Measurements from ENCODE around the gene NXPE3. TPM values are rescaled to one million over a fixed set of nuclear protein-coding genes. Genes with fewer than 3 reads are reported as not detected.
"Not testable (repeated sequence)": the region's sequence is repeated elsewhere in the genome, so short reads cannot be mapped to it uniquely, and the experiment has no call there.

The NXPE3 gene
- total RNA-seq, 4 donors from 2014 or later: 31.5 to 52.0 (median 44.5) TPM

GRCh38 chr3:101735833-101736232, 43.2 kb upstream of the NXPE3 start:
- no peak overlapping the region for H3K27ac ChIP-seq
- H3K27me3 ChIP-seq: no peaks in the 10 kb centered on the region
- no peak for DNase-seq
- intact Hi-C loops (cut with DNase I; ENCODE audit: low total_unique reads) (no loop called here), in situ Hi-C loops (cut with MboI; ENCODE audit: low sequenced_read_pairs in 4 of 4) (no loop called here)
- ATAC-seq: no peak
- TF ChIP-seq POLR2A (IDR thresholded peaks at IDR 0.05): no peak
- TF ChIP-seq CTCF (IDR thresholded peaks at IDR 0.05 in 4 of 5, conservative IDR thresholded peaks at IDR 0.05 in 1 of 5): no peak
- H3K9me3 ChIP-seq: no peaks in the 10 kb centered on the region
- peaks cover 0 to 54% of the 10 kb centered on the region in 2 donors for H3K36me3 ChIP-seq
- no peak overlapping the region for H3K4me3 ChIP-seq
- H3K4me1 ChIP-seq: no peaks in the 10 kb centered on the region

GRCh38 chr3:101741914-101742313, 37.1 kb upstream of the NXPE3 start:
- H3K27me3 ChIP-seq; DNase-seq; H3K4me3 ChIP-seq; intact Hi-C loops (cut with DNase I; ENCODE audit: low total_unique reads); in situ Hi-C loops (cut with MboI; ENCODE audit: low sequenced_read_pairs in 4 of 4); H3K4me1 ChIP-seq; ATAC-seq; H3K36me3 ChIP-seq; H3K9me3 ChIP-seq; H3K27ac ChIP-seq: not testable (repeated sequence)

- no peaks in the 10 kb centered on the region for H3K4me1 ChIP-seq
- intact Hi-C loops (cut with DNase I; ENCODE audit: low total_unique reads) (no loop called here), in situ Hi-C loops (cut with MboI; ENCODE audit: low sequenced_read_pairs in 4 of 4) (no loop called here)
- no peak overlapping the region for H3K27ac ChIP-seq
- no peaks in the 10 kb centered on the region for H3K36me3 ChIP-seq
- no peaks in the 10 kb centered on the region for H3K27me3 ChIP-seq
- no peaks in the 10 kb centered on the region for H3K9me3 ChIP-seq
- H3K4me3 ChIP-seq: no peak overlapping the region
- DNase-seq: no peak
- TF ChIP-seq CTCF (IDR thresholded peaks at IDR 0.05 in 4 of 5, conservative IDR thresholded peaks at IDR 0.05 in 1 of 5) (no peak), POLR2A (IDR thresholded peaks at IDR 0.05) (no peak)
- ATAC-seq: no peak
Observed at GRCh38 chr3:101744811-101745210, 34.2 kb upstream of the NXPE3 start.

- H3K27ac ChIP-seq; H3K9me3 ChIP-seq; H3K4me1 ChIP-seq; H3K4me3 ChIP-seq; H3K36me3 ChIP-seq; H3K27me3 ChIP-seq; ATAC-seq; DNase-seq; in situ Hi-C loops (cut with MboI; ENCODE audit: low sequenced_read_pairs in 4 of 4); intact Hi-C loops (cut with DNase I; ENCODE audit: low total_unique reads): not testable (repeated sequence)
Observed at GRCh38 chr3:101745934-101746333, 33.1 kb upstream of the NXPE3 start.

- intact Hi-C loops (cut with DNase I; ENCODE audit: low total_unique reads); H3K4me3 ChIP-seq; ATAC-seq; H3K9me3 ChIP-seq; in situ Hi-C loops (cut with MboI; ENCODE audit: low sequenced_read_pairs in 4 of 4); DNase-seq; H3K27me3 ChIP-seq; H3K4me1 ChIP-seq; H3K27ac ChIP-seq: not testable (repeated sequence)
- peaks cover 0 to 27% of the 10 kb centered on the region in 2 donors for H3K36me3 ChIP-seq
Observed at GRCh38 chr3:101753386-101754113, 25.5 kb upstream of the NXPE3 start.

- no peak for DNase-seq
- no peak overlapping the region for H3K4me3 ChIP-seq
- intact Hi-C loops (cut with DNase I; ENCODE audit: low total_unique reads): no loop called here
- H3K27ac ChIP-seq: no peak overlapping the region
- H3K36me3 ChIP-seq: peaks cover 0 to 29% of the 10 kb centered on the region in 2 donors
- TF ChIP-seq POLR2A (IDR thresholded peaks at IDR 0.05) (no peak), CTCF (IDR thresholded peaks at IDR 0.05 in 4 of 5, conservative IDR thresholded peaks at IDR 0.05 in 1 of 5) (no peak)
- no peaks in the 10 kb centered on the region for H3K4me1 ChIP-seq
- in situ Hi-C loops (cut with MboI; ENCODE audit: low sequenced_read_pairs in 4 of 4): no loop called here
- ATAC-seq: no peak
- H3K9me3 ChIP-seq: no peaks in the 10 kb centered on the region
- no peaks in the 10 kb centered on the region for H3K27me3 ChIP-seq
Observed at GRCh38 chr3:101758224-101758623, 20.8 kb upstream of the NXPE3 start.

All from gastrocnemius medialis (tissue), 4 donors.